SK-N-SH (cell line): ENCODE results near the gene C12orf43.

Experiments
- ELF1 ChIP-seq: IDR thresholded peaks from 2 replicates; pipeline ENCODE4 v1.4.0; 2012
- JUND ChIP-seq: IDR thresholded peaks from 2 replicates; pipeline ENCODE4 v1.4.0; 2012
- MAX ChIP-seq: IDR thresholded peaks from 2 replicates; pipeline ENCODE4 v1.4.0; 2012; ENCODE audit warnings: low read depth
- POLR2AphosphoS5 ChIP-seq: IDR thresholded peaks from 2 replicates; pipeline ENCODE4 v1.6.1; 2012; ENCODE audit warnings: low read depth, low read length
- TCF12 ChIP-seq: IDR thresholded peaks from 2 replicates; pipeline ENCODE4 v1.4.0; 2012
- TF ChIP-seq, protein P1 (sequence below): fragments of 200-600 bp; sonication (generic); IDR thresholded peaks from 2 replicates; pipeline ENCODE4 v1.6.1; 2017; ENCODE audit warnings: antibody characterized with exemption, mild to moderate bottlenecking, moderate library complexity
- TF ChIP-seq, protein P2 (sequence below): IDR thresholded peaks from 2 replicates; pipeline ENCODE4 v1.4.0; 2012; ENCODE audit warnings: low read depth, borderline replicate concordance

GRCh38 chr12:120962532-120963020 is 53.7 kb downstream of the C12orf43 start:
- TF ChIP-seq, protein P1, sequence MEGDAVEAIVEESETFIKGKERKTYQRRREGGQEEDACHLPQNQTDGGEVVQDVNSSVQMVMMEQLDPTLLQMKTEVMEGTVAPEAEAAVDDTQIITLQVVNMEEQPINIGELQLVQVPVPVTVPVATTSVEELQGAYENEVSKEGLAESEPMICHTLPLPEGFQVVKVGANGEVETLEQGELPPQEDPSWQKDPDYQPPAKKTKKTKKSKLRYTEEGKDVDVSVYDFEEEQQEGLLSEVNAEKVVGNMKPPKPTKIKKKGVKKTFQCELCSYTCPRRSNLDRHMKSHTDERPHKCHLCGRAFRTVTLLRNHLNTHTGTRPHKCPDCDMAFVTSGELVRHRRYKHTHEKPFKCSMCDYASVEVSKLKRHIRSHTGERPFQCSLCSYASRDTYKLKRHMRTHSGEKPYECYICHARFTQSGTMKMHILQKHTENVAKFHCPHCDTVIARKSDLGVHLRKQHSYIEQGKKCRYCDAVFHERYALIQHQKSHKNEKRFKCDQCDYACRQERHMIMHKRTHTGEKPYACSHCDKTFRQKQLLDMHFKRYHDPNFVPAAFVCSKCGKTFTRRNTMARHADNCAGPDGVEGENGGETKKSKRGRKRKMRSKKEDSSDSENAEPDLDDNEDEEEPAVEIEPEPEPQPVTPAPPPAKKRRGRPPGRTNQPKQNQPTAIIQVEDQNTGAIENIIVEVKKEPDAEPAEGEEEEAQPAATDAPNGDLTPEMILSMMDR: no peak
- no peak for TF ChIP-seq ELF1
- TF ChIP-seq JUND: no peak
- peak; percentile 61 for TF ChIP-seq TCF12
- TF ChIP-seq POLR2AphosphoS5: no peak
- TF ChIP-seq MAX: no peak
- TF ChIP-seq, protein P2, sequence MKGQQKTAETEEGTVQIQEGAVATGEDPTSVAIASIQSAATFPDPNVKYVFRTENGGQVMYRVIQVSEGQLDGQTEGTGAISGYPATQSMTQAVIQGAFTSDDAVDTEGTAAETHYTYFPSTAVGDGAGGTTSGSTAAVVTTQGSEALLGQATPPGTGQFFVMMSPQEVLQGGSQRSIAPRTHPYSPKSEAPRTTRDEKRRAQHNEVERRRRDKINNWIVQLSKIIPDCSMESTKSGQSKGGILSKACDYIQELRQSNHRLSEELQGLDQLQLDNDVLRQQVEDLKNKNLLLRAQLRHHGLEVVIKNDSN: no peak
